Stomach (tissue), 4 donors: ENCODE results near the gene TGIF1.

Source experiments
- CTCF ChIP-seq, 7 experiments: fragments of 450-650 bp in 4 of 7; fragments of 200-600 bp in 3 of 7; sonication (generic) in 3 of 7; IDR thresholded peaks; one replicate each; pipeline ENCODE4 v1.5.1; 2016 to 2019; ENCODE audit warnings: antibody characterized with exemption in 7 of 7, control low read depth in 2 of 7, mild to moderate bottlenecking in 1 of 7
- EP300 ChIP-seq: sonication (generic); formaldehyde crosslinking; IDR thresholded peaks from one replicate; pipeline ENCODE4 v1.6.1; 2017; ENCODE audit warnings: antibody characterized with exemption
- POLR2A ChIP-seq, 4 donors: fragments of 450-650 bp; IDR thresholded peaks; one replicate each; pipeline ENCODE4 v1.6.1; 2016; ENCODE audit warnings: antibody characterized with exemption in 4 of 4, control low read depth in 2 of 4, mild to moderate bottlenecking in 1 of 4, moderate library complexity in 1 of 4
- POLR2AphosphoS5 ChIP-seq, 3 donors: sonication (generic); formaldehyde crosslinking; IDR thresholded peaks; one replicate each; pipeline ENCODE4 v1.6.1; 2016; ENCODE audit warnings: antibody characterized with exemption in 3 of 3

GRCh38 chr18:3482258-3482657 is 32.3 kb downstream of the TGIF1 start:
- TF ChIP-seq POLR2AphosphoS5 (IDR thresholded peaks at IDR 0.05) = no peak
- TF ChIP-seq CTCF (IDR thresholded peaks at IDR 0.05) = no peak
- TF ChIP-seq POLR2A (IDR thresholded peaks at IDR 0.05) = no peak
- no peak for TF ChIP-seq EP300
